Activated B cell treated with CpG ODN at 0.5 μM for 24 hours (primary cell): ENCODE data around the gene PTPRH. TPM values are rescaled to one million over a fixed set of nuclear protein-coding genes. Genes with fewer than 3 reads are reported as not detected.
A peak's percentile ranks its signal among the peaks of the same experiment; 100 is the strongest.

Experiments
- ATAC-seq: fragments of 200-7000 bp; cut with Tn5 transposase; one replicate; pipeline ENCODE4 v1.10.0; 2021; ENCODE audit warnings: low read depth, mild to moderate bottlenecking, moderate library complexity
- CTCF ChIA-PET: fragments of 350-600 bp; sonication (Branson Sonifier 250); formaldehyde crosslinking; loops from one replicate; lab custom pipeline; 2021; ENCODE audit warnings: antibody characterized with exemption; lab: Charles Lee
- POLR2A ChIA-PET: fragments of 350-600 bp; sonication (Branson Sonifier 250); formaldehyde crosslinking; loops from one replicate; lab custom pipeline; 2021; ENCODE audit warnings: antibody characterized with exemption; lab: Charles Lee
- DNase-seq: peaks from one replicate; pipeline ENCODE4 v3.0.0; 2022
- H3K27ac Mint-ChIP-seq: one replicate; pipeline ENCODE4 v1.8.0; 2020; ENCODE audit warnings: mixed read lengths
- H3K27me3 Mint-ChIP-seq: one replicate; pipeline ENCODE4 v1.8.0; 2021; ENCODE audit warnings: mixed read lengths
- H3K36me3 Mint-ChIP-seq: one replicate; pipeline ENCODE4 v1.8.0; 2021; ENCODE audit warnings: low read depth, mixed read lengths
- H3K4me1 Mint-ChIP-seq: one replicate; pipeline ENCODE4 v1.8.0; 2021; ENCODE audit warnings: mixed read lengths
- H3K4me3 Mint-ChIP-seq: one replicate; pipeline ENCODE4 v1.8.0; 2020; ENCODE audit warnings: mild to moderate bottlenecking, mixed read lengths
- H3K9me3 Mint-ChIP-seq: one replicate; pipeline ENCODE4 v1.8.0; 2020; ENCODE audit warnings: mixed read lengths
- CTCF ChIP-seq: fragments of 200-600 bp; IDR thresholded peaks from one replicate; pipeline ENCODE4 v1.8.0; 2022; ENCODE audit warnings: antibody characterized with exemption, mild to moderate bottlenecking
- intact Hi-C: fragments of 100-400 bp; cut with micrococcal nuclease; formaldehyde crosslinking; loops from one replicate; pipeline ENCODE4 v1.15.1; 2024
- total RNA-seq: library from RNA; stranded (reverse); gene quantifications from 2 replicates; pipeline ENCODE4 v1.2.3, GENCODE V29; 2022

The PTPRH gene
- total RNA-seq, 1 donor from 2014 or later, result not detected

- intact Hi-C loops, result no loop called here
- Mint-ChIP-seq H3K27me3 (peaks cover 9% of the 10 kb centered on the region), H3K4me3 (no peak overlapping the region), H3K27ac (no peak overlapping the region), H3K36me3 (peaks cover 13% of the 10 kb centered on the region), H3K9me3 (peaks cover 6% of the 10 kb centered on the region), H3K4me1 (peaks cover 12% of the 10 kb centered on the region)
- ChIA-PET CTCF (no interaction called here), POLR2A (no interaction called here)
- no peak for DNase-seq
- no peak for ATAC-seq
- TF ChIP-seq CTCF, result no peak
These were observed 11.2 kb upstream of the PTPRH start for GRCh38 chr19:55220525-55220924.

GRCh38 chr19:55216461-55217198 lies 7.3 kb upstream of the PTPRH start:
- ChIA-PET POLR2A (no interaction called here), CTCF (no interaction called here)
- DNase-seq, result peak; percentile 35
- peak; percentile 72 for ATAC-seq
- no peak for TF ChIP-seq CTCF
- peaks cover 16% of the 10 kb centered on the region for H3K27me3 Mint-ChIP-seq
- H3K9me3 Mint-ChIP-seq, result peaks cover 14% of the 10 kb centered on the region
- intact Hi-C loops, result loop anchor here (5.0 kb wide), 1 partner anchor 36 kb away; no protein-coding TSS in a partner anchor
- H3K27ac Mint-ChIP-seq, result no peak overlapping the region
- H3K4me3 Mint-ChIP-seq, result no peak overlapping the region
- peaks cover 7% of the 10 kb centered on the region for H3K36me3 Mint-ChIP-seq
- peaks cover 11% of the 10 kb centered on the region for H3K4me1 Mint-ChIP-seq

- no peak overlapping the region for H3K27ac Mint-ChIP-seq
- no peak for TF ChIP-seq CTCF
- ChIA-PET CTCF (no interaction called here), POLR2A (interaction anchor here (0.6 kb wide), 1 partner anchor 71 kb away, joined by 3 read pairs; no protein-coding TSS in a partner anchor)
- peaks cover 11% of the 10 kb centered on the region for H3K4me1 Mint-ChIP-seq
- H3K9me3 Mint-ChIP-seq, result peaks cover 9% of the 10 kb centered on the region
- no peak for DNase-seq
- peaks cover 19% of the 10 kb centered on the region for H3K27me3 Mint-ChIP-seq
- no peak overlapping the region for H3K4me3 Mint-ChIP-seq
- peaks cover 3% of the 10 kb centered on the region for H3K36me3 Mint-ChIP-seq
- intact Hi-C loops, result no loop called here
- no peak for ATAC-seq
These were observed 4.2 kb upstream of the PTPRH start for GRCh38 chr19:55213547-55213946.

- CTCF ChIA-PET, result interaction anchor here (0.8 kb wide), 1 partner anchor 291 kb away, joined by 3 read pairs; no protein-coding TSS in a partner anchor
- peaks cover 3% of the 10 kb centered on the region for H3K36me3 Mint-ChIP-seq
- H3K27ac Mint-ChIP-seq, result no peak overlapping the region
- H3K4me3 Mint-ChIP-seq, result no peak overlapping the region
- peaks cover 9% of the 10 kb centered on the region for H3K9me3 Mint-ChIP-seq
- H3K27me3 Mint-ChIP-seq, result peaks cover 19% of the 10 kb centered on the region
- no peak for TF ChIP-seq CTCF
- peak; percentile 37 for ATAC-seq
- POLR2A ChIA-PET, result no interaction called here
- intact Hi-C loops, result no loop called here
- peaks cover 11% of the 10 kb centered on the region for H3K4me1 Mint-ChIP-seq
- DNase-seq, result no peak
These were observed 3.1 kb upstream of the PTPRH start for GRCh38 chr19:55212447-55212846.

GRCh38 chr19:55209693-55210472 lies 582 bp upstream of the PTPRH start:
- POLR2A ChIA-PET, result interaction anchor here (1.0 kb wide), 1 partner anchor 50 kb away, joined by 3 read pairs; no protein-coding TSS in a partner anchor
- Mint-ChIP-seq H3K4me1 (no peaks in the 10 kb centered on the region), H3K36me3 (peaks cover 3% of the 10 kb centered on the region), H3K9me3 (peaks cover 6% of the 10 kb centered on the region), H3K27ac (no peak overlapping the region), H3K27me3 (peaks cover 27% of the 10 kb centered on the region), H3K4me3 (no peak overlapping the region)
- CTCF ChIA-PET, result no interaction called here
- ATAC-seq, result no peak
- intact Hi-C loops, result no loop called here
- TF ChIP-seq CTCF, result no peak
- DNase-seq, result no peak
